GM19035 (cell line): ENCODE data around the gene COIL.
"Not testable (repeated sequence)": the region's sequence is repeated elsewhere in the genome, so short reads cannot be mapped to it uniquely, and the experiment has no call there.

Experiments
- ATAC-seq: cut with Tn5 transposase; IDR thresholded peaks from one replicate; pipeline ENCODE4 v1.9.1; 2021; ENCODE audit not compliant: unreplicated experiment

COIL gene

GRCh38 chr17:56978441-56979090, 17.7 kb upstream of the COIL start:
- ATAC-seq: peak; percentile 54

GRCh38 chr17:56977673-56978395, 17.0 kb upstream of the COIL start, which contains the start of gene SCPEP1:
TSS of gene SCPEP1 (plus strand) at chr17:56978131. CDS start at chr17:56978160, 29 bp downstream.
- peak; percentile 65 for ATAC-seq

GRCh38 chr17:56976941-56977608, 16.2 kb upstream of the COIL start:
- no peak for ATAC-seq

GRCh38 chr17:56975656-56976055, 14.8 kb upstream of the COIL start:
- ATAC-seq: no peak

DNA sequence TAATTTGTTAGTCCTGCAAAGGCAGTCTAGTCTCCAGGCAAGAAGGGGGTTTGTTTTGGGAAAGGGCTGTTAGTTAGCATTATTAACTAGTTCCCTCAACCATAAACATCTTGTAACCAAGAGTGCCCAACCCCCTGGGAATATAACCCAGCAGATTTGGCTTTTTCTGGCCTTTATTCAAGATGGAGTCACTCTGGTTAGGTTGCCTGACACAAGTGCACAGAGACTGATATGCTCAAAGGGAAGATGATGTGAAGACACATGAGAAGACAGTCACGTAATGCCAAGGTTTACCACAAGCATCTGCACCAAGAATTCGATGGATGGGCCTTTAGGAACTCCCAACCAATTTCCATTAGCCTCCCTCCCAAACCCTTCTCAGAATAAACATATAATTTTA, 13.2 kb upstream of the COIL start:
- ATAC-seq: no peak

DNA sequence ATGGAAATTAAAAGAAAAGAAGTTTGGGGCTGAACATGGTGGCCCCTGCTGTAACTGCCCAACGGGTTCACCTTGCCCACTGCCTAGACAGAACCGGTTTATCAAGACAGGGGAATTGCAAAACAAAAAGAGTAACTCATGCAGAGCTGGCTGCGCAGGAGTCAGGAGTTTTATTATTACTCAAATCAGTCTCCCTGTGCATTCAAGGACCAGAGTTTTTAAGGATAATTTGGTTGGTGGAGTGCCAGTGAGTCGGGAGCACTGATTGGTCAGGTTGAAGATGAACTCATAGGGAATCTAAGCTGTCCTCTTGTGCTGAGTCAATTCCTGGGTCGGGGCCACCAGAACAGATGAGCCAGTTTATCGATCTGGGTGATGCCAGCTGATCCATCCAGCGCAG, 12.7 kb upstream of the COIL start:
- ATAC-seq: no peak

DNA sequence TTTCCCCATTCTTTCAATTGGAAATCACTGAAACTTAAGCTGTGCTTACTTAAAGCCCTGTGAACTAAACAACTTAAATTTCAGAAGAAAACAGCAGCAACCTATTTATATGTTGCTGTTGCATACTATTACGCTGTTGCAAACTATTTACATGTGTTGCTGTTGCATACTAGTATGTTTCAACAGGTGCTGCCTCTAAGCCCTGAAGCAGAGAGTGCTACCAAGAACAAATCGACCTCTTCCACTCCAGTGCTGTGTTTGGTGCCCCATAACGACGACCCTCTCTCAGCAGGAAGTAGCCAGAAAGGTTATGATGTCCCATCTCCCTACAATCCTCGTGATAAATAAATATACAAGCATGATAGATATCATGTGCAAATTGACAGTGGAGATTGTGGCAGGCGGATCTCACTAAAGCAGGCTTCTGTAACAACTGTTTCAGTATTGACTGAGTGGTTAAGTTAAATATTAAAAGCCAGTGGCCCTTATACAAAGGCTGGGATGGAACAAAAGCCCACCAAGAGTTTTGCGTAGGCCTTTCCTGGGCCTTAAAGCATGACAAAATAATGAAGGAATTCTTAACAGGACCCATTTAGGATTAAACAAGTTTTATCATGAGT, 11.4 kb upstream of the COIL start:
- ATAC-seq: no peak

DNA sequence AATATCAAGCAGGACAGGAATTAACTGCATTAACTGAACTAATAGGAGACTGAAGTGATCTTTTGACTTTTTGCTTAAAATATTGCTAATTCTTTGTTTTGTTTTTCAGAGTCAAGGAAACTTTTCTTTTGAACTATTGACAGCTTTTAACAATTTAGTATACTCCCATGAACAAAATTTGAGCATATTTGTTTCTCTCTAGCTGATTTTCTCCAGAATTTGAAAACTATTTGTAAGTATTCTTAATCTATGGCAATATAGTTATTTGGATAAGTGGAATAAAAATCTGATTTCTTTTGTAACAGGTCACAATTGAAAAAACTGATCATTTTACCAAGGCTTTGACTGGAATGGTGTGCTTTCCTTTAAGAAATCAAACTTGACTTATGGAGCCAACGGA, 10.1 kb upstream of the COIL start:
- ATAC-seq: no peak

- no peak for ATAC-seq
Observed at GRCh38 chr17:56966338-56966737, 5.5 kb upstream of the COIL start.

DNA sequence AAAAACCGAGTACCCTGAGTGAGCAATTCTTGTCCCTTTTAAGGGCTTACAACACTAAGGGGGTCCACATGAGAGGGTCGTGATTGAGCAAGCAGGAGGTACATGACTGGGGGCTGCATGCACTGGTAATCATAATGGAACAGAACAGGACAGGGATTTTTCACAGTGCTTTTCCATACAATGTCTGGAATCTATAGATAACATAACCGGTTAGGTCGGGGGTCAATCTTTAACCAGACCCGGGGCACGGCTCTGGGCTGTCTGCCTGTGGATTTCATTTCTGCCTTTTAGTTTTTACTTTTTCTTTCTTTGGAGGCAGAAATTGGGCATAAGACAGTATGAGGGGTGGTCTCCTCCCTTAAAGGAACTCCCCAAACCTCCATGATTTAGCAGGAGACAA, 4.8 kb upstream of the COIL start:
- not testable (repeated sequence) for ATAC-seq

DNA sequence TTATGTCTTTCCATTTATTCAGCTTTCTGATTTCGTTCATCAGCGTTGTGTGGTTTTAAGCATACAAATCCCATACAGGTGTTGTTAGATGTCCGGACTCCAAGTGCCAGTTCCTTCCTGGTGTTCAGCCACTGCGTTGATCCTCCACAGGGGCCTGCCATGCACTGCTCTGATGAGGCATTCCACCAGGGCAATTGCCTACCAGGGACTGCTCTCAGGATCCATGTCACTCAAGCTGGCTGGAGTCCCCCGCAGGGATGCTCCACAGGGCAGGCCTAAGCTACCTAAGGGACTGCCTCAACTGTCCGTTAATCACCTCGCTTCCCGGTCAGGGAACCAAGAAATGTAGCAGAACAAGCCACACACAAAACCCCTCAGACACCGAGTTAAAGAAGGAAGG, 4.4 kb upstream of the COIL start:
- not testable (repeated sequence) for ATAC-seq

DNA sequence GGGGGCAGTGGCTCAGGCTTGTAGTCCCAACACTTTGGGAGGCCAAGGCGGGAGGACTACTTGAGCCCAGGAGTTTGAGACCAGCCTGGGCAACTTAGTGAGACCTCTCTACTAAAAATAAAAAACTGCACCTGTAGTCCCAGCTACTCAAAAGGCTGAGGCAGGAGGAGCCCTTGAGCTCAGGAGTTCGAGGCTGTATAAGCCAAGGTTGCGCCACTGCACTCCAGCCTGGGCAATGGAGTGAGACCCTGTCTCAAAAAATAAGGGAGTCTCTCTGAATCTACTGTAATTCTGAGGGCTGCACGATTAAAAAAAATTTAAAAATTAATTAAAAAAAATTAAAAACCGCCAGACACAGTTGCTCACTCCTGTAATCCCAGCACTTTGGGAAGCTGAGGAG, 3.9 kb downstream of the COIL start:
- no peak for ATAC-seq

DNA sequence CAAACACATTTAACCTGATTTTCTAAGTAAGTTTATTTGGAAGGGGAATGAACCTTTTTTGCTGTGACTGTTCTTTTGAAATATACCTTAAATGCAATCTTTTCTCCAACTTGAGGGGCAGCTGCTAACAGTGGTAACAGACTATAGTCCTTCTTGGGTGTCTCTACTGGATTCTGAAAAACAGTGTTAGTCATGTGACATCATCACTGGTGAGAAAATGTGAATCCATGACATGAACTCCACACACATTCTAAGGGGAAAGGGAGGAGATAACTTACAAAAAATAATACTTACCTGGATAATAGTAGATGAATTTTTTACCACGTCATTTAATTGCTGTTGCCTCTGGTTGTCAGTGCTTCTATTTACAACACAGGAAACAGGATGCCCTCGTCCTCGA, 11.3 kb downstream of the COIL start:
- ATAC-seq: no peak

- ATAC-seq: no peak
Observed at GRCh38 chr17:56948491-56948890, 12.4 kb downstream of the COIL start.

DNA sequence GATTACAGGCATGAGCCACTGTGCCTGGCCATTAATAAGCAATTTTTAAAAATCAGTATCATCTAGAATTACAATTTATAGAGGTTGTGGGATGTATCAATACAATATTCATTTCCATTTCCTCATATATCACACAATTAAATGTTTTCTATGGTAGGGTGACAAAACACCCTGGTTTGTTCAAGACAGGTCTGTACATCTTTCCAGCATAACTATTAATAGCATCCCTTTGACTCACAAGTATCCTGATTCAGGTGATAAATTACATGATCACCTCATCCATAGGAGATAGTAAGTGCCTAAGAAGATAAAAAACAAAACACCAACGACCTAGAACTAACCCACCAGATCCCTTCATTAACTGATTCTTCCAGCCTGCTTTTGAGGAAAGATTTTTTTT, 13.1 kb downstream of the COIL start:
- ATAC-seq: no peak

GRCh38 chr17:56945938-56946505, 14.8 kb downstream of the COIL start:
- ATAC-seq: no peak

GRCh38 chr17:56943505-56944125, 17.2 kb downstream of the COIL start:
- no peak for ATAC-seq

DNA sequence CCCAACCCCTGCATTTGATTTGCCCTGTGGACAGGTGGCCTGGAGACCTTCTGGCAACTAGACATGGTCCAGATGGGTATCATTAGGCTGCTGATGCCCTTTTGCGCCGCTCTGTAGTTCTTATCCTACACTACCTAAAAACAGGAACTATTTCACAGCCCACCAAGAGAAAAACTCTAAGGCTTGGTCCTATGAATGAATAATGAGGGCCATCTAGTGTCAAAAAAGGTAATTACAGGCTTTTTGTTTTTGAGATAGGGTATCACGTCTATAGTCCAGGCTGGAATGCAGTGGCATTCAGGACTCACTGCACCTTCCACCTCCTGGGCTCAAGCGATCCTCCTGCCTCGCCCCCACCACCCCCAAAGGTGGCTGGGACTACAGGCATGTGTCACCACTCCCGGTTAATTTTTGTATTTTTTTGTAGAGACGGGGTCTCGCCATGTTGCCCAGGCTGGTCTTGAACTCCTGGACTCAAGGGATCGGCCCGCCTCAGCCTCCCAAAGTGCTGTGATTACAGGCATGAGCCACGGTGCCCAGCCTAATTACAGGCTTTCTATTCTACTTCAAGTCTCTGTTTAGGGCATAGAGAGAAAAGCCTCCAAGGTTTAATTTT, 20.9 kb downstream of the COIL start:
- no peak for ATAC-seq

- not testable (repeated sequence) for ATAC-seq
Observed at GRCh38 chr17:56938206-56938605, 22.6 kb downstream of the COIL start.

- no peak for ATAC-seq
Observed at GRCh38 chr17:56937687-56938086, 23.2 kb downstream of the COIL start.
